Activated CD4-positive, CD25-positive, alpha-beta regulatory T cell treated with anti-CD3 and anti-CD28 coated beads, Interleukin-2, amount 50 U/mL, for 72 hours (primary cell): ENCODE results near the gene GRHL1.
"Not testable (repeated sequence)": the region's sequence is repeated elsewhere in the genome, so short reads cannot be mapped to it uniquely, and the experiment has no call there.

Experiments
- DNase-seq: peaks from one replicate; pipeline ENCODE4 v3.0.0; 2021

GRHL1 gene

GRCh38 chr2:10010861-10011605, 59.5 kb downstream of the GRHL1 start:
- DNase-seq, result not testable (repeated sequence)

DNA sequence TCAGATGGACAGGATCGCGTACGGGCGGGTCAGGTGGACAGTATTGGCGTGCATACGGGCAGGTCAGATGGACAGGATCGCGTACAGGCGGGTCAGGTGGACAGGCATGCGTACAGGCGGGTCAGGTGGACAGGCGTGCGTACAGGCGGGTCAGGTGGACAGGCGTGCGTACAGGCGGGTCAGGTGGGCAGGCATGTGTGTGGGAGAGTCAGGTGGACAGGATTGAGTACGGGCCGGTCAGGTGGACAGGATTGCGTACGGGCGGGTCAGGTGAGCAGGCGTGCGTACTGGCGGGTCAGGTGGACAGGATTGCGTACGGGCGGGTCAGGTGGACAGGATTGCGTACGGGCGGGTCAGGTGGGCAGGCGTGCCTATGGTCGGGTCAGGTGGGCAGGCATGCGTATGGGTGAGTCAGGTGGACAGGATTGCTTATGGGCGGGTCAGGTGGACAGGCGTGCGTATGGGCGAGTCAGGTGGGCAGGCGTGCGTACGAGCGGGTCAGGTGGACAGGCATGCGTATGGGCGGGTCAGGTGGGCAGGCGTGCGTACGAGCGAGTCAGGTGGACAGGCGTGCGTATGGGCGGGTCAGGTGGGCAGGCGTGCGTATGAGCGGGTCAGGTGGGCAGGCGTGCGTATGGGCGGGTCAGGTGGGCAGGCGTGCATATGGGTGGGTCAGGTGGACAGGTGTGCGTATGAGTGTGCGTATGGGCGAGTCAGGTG, 60.3 kb downstream of the GRHL1 start:
- not testable (repeated sequence) for DNase-seq

DNA sequence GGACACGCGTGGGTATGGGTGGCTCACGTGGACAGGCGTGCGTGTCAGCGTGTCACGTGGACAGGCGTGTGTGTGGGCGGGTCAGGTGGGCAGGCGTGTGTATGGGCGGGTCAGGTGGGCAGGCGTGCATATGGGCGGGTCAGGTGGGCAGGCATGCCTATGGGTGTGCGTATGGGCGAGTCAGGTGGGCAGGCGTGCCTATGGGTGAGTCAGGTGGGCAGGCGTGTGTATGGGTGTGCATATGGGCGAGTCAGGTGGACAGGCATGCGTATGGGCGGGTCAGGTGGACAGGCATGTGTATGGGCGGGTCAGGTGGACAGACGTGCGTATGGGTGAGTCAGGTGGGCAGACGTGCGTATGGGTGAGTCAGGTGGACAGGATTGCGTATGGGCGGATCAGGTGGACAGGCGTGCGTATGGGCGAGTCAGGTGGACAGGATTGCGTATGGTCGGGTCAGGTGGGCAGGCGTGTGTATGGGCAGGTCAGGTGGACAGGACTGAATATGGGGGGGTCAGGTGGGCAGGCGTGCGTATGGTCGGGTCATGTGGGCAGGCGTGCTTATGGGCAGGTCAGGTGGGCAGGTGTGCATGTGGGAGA, 61.0 kb downstream of the GRHL1 start:
- DNase-seq, result not testable (repeated sequence)

GRCh38 chr2:10012963-10013461, 61.5 kb downstream of the GRHL1 start:
- no peak for DNase-seq

- DNase-seq, result not testable (repeated sequence)
These were observed 62.3 kb downstream of the GRHL1 start for GRCh38 chr2:10013651-10014417.

GRCh38 chr2:10014418-10015190, 63.1 kb downstream of the GRHL1 start:
- DNase-seq, result no peak

GRCh38 chr2:10015376-10015989, 64.0 kb downstream of the GRHL1 start:
- DNase-seq, result not testable (repeated sequence)

DNA sequence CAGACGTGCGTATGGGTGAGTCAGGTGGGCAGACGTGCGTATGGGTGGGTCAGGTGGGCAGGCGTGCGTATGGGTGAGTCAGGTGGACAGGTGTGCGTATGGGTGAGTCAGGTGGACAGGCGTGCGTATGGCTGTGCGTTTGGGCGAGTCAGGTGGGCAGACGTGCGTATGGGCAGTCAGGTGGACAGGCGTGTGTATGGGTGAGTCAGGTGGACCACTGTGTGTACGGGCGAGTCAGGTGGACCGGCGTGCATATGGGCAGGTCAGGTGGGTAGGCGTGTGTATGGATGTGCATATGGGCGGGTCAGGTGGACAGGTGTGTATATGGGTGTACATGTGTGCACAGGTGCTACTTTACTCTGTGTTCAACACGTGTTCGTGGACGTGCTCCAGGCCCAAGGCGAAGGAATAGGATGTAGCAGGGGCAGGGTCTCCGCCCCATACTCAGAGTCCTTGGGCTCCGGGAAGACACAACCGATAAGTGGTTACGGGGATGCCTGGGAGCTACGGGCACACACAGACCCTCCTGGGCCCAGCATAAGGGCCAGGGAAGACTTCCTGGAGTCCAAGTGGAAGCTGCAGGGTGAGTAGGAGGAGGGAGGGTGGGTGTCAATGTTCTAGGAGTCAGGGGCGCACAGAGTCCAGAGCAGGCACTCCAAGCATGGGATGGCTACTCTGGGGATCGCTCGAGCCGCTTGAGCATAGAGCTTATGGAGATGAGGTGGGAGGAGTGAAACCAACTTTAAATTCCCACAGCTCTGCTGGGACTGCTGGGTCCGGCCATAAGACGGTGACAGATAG, 64.7 kb downstream of the GRHL1 start:
- no peak for DNase-seq

DNA sequence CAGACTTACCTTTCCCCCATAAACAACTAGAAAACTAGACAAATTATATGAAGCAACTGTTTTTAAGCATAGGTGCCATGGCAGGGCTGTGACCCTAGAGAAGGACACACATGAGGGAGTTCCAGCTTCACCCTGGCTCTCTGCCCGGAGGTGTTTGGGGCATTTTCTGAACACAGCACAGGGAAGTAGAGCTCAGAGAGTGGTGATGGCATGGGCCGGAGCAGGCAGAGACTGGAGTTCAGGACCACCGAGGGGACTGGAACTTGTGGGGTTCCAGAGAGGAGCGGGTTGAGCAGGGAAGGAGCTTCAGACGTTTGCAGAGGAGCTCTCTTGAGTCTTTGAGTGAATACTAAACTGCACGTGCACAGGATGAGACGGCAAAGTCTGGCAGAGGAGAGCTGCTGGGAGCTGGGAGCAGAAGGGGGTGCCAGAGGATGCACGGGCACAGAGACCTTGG, 65.3 kb downstream of the GRHL1 start:
- no peak for DNase-seq

GRCh38 chr2:10017313-10017941, 65.9 kb downstream of the GRHL1 start:
- DNase-seq, result no peak

DNA sequence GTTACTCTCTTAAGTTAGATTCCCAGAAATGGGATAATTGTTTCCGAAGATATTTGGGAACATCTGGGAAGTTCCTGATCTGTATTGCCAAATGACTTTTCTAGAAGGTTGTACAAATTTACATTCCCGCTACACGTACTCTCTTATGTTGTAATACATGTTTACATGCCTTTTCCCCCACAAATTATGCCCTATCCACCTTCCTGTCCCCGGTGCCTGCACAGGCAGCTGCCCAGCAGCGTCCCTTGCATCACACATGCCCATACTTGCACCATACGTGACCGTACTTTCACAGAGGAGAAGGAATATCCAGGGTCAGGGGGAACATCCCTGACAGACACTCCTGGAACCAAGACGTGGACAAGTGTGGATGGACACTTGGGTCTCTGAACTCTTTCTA, 67.7 kb downstream of the GRHL1 start:
- no peak for DNase-seq

DNA sequence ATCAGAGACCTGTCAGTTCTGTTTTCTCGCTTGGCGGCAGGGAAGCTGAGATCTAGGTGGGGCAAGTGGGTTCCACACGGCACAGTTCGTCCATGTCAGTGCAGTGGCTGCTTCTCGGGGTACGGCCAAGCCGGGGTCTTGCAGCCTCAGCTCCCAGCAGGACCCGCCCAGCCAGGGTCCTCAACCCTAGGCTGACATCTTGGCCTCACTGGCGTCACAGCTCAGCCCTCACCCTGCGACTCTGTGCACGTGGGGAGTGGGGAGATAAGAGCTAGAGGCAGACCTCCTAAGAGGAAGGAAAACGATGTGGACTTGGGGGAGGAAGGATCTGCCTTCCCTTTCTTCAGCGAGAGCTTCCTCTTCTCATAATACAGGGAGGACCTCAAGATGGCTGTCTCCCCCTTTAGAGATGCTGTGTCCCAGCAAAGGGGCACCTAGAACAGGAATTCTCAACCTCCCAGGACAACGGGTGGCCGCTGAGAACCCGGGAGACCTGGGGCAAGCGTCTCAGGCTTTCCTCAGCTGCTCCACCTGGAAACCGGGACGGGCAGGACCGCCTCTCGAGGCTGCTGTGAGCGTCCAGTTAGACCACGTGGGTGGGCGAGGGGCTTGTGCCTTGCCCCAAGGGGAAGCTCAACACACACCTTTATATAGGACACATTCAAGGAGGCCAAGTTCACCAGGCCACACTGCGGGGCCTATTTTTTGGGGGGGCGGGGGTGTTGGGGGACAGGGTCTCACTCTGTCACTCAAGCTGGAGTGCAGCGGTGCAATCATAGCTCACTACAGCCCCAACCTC, 68.3 kb downstream of the GRHL1 start:
- DNase-seq, result no peak

- DNase-seq, result no peak
These were observed 70.5 kb downstream of the GRHL1 start for GRCh38 chr2:10022041-10022421.

GRCh38 chr2:10022445-10022844, 71.0 kb downstream of the GRHL1 start:
- DNase-seq, result no peak

GRCh38 chr2:10022966-10023662, 71.6 kb downstream of the GRHL1 start:
- DNase-seq, result no peak

GRCh38 chr2:10026940-10027569, 75.6 kb downstream of the GRHL1 start:
- no peak for DNase-seq

GRCh38 chr2:10027660-10028330, 76.3 kb downstream of the GRHL1 start:
- DNase-seq, result no peak
